ENCODE measurements around the gene TMEM51. TPM values are rescaled to one million over a fixed set of nuclear protein-coding genes. Genes with fewer than 3 reads are reported as not detected.

The TMEM51 gene
- total and polyA plus RNA-seq, 9 of the 15 experiments (the other 6 are each of a cell fraction or from before 2014, with no cell fraction given), result 0.06 to 1.4 (median 0.58) TPM

DNA sequence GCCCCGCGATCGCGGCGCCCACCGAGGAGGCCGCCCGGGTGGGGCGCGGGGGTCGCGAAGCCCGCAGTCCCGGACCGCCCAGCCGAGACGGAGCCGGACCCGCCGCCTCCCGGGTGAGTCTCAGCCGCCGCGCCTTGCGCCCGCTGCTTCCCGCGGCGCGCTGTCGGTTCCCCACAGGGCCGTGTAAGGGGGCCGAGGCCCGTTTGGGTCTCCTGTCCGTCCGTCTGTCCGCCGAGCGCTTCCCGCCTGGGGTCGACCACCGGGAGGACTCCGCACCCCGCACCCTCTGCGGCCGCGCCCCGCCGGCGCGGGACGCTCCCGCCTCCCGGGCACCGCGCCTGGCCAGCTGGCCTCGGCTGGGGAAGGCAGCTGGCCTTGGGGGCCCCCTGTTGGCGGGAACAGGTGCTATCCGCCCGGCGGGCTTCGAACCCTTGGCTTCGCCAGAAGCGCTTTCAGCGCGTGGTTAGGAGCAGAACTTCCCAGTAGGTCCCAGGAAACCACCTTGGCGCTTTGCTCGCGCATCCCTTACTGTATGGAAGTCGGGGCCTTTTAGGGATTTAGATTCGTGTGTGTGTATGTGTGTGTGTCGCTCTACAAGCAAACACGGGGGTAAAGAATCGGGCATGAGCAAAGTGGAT lies 414 bp downstream of the TMEM51 start (continued):
- TF ChIP-seq, protein P1, sequence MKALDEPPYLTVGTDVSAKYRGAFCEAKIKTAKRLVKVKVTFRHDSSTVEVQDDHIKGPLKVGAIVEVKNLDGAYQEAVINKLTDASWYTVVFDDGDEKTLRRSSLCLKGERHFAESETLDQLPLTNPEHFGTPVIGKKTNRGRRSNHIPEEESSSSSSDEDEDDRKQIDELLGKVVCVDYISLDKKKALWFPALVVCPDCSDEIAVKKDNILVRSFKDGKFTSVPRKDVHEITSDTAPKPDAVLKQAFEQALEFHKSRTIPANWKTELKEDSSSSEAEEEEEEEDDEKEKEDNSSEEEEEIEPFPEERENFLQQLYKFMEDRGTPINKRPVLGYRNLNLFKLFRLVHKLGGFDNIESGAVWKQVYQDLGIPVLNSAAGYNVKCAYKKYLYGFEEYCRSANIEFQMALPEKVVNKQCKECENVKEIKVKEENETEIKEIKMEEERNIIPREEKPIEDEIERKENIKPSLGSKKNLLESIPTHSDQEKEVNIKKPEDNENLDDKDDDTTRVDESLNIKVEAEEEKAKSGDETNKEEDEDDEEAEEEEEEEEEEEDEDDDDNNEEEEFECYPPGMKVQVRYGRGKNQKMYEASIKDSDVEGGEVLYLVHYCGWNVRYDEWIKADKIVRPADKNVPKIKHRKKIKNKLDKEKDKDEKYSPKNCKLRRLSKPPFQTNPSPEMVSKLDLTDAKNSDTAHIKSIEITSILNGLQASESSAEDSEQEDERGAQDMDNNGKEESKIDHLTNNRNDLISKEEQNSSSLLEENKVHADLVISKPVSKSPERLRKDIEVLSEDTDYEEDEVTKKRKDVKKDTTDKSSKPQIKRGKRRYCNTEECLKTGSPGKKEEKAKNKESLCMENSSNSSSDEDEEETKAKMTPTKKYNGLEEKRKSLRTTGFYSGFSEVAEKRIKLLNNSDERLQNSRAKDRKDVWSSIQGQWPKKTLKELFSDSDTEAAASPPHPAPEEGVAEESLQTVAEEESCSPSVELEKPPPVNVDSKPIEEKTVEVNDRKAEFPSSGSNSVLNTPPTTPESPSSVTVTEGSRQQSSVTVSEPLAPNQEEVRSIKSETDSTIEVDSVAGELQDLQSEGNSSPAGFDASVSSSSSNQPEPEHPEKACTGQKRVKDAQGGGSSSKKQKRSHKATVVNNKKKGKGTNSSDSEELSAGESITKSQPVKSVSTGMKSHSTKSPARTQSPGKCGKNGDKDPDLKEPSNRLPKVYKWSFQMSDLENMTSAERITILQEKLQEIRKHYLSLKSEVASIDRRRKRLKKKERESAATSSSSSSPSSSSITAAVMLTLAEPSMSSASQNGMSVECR (CRISPR knock-in tag; IDR thresholded peaks at IDR 0.05), result peak; percentile 38; the same call in 1 of the 2 replicates
- TF ChIP-seq SNIP1 (IDR thresholded peaks at IDR 0.05; ENCODE audit: low read depth) (no peak), HDAC2 (IDR thresholded peaks at IDR 0.05) (no peak), ZNF79 (CRISPR knock-in tag; IDR thresholded peaks at IDR 0.05; ENCODE audit: low read depth) (no peak), FOXK2 (conservative IDR thresholded peaks at IDR 0.05 in 1 of 2, IDR thresholded peaks at IDR 0.05 in 1 of 2; ENCODE audit: low read depth in 2 of 2) (no peak), MAZ (CRISPR knock-in tag; conservative IDR thresholded peaks at IDR 0.05 in 1 of 2, IDR thresholded peaks at IDR 0.05 in 1 of 2) (0 out of 4 replicates have a peak, but pooled peaks have one; percentile 14 to 71), ZNF583 (CRISPR knock-in tag; IDR thresholded peaks at IDR 0.05) (no peak), BCL6 (CRISPR knock-in tag; IDR thresholded peaks at IDR 0.05) (no peak), CHCHD3 (CRISPR knock-in tag; IDR thresholded peaks at IDR 0.05) (no peak), BMI1 (IDR thresholded peaks at IDR 0.05; ENCODE audit: low read length) (no peak), ZNF408 (CRISPR knock-in tag; IDR thresholded peaks at IDR 0.05; ENCODE audit: low read depth) (no peak), MECOM (CRISPR knock-in tag; IDR thresholded peaks at IDR 0.05) (no peak), NRF1 (conservative IDR thresholded peaks at IDR 0.05 in 1 of 2, IDR thresholded peaks at IDR 0.05 in 1 of 2) (no peak), PPARD (CRISPR knock-in tag; IDR thresholded peaks at IDR 0.05) (no peak)
- TF ChIP-seq, protein P2, sequence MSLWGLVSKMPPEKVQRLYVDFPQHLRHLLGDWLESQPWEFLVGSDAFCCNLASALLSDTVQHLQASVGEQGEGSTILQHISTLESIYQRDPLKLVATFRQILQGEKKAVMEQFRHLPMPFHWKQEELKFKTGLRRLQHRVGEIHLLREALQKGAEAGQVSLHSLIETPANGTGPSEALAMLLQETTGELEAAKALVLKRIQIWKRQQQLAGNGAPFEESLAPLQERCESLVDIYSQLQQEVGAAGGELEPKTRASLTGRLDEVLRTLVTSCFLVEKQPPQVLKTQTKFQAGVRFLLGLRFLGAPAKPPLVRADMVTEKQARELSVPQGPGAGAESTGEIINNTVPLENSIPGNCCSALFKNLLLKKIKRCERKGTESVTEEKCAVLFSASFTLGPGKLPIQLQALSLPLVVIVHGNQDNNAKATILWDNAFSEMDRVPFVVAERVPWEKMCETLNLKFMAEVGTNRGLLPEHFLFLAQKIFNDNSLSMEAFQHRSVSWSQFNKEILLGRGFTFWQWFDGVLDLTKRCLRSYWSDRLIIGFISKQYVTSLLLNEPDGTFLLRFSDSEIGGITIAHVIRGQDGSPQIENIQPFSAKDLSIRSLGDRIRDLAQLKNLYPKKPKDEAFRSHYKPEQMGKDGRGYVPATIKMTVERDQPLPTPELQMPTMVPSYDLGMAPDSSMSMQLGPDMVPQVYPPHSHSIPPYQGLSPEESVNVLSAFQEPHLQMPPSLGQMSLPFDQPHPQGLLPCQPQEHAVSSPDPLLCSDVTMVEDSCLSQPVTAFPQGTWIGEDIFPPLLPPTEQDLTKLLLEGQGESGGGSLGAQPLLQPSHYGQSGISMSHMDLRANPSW (CRISPR knock-in tag; IDR thresholded peaks at IDR 0.05), result no peak
- TF ChIP-seq, protein P3, sequence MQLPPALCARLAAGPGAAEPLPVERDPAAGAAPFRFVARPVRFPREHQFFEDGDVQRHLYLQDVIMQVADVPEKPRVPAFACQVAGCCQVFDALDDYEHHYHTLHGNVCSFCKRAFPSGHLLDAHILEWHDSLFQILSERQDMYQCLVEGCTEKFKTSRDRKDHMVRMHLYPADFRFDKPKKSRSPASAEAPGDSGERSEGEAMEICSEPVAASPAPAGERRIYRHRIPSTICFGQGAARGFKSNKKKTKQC (CRISPR knock-in tag; IDR thresholded peaks at IDR 0.05), result no peak
- TF ChIP-seq, protein P4, sequence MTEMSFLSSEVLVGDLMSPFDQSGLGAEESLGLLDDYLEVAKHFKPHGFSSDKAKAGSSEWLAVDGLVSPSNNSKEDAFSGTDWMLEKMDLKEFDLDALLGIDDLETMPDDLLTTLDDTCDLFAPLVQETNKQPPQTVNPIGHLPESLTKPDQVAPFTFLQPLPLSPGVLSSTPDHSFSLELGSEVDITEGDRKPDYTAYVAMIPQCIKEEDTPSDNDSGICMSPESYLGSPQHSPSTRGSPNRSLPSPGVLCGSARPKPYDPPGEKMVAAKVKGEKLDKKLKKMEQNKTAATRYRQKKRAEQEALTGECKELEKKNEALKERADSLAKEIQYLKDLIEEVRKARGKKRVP (CRISPR knock-in tag; IDR thresholded peaks at IDR 0.05), result no peak
- TF ChIP-seq, protein P5, sequence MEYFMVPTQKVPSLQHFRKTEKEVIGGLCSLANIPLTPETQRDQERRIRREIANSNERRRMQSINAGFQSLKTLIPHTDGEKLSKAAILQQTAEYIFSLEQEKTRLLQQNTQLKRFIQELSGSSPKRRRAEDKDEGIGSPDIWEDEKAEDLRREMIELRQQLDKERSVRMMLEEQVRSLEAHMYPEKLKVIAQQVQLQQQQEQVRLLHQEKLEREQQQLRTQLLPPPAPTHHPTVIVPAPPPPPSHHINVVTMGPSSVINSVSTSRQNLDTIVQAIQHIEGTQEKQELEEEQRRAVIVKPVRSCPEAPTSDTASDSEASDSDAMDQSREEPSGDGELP (CRISPR knock-in tag; IDR thresholded peaks at IDR 0.05; ENCODE audit: borderline replicate concordance), result peak; percentile 90
